Parathyroid adenoma (tissue), 2 donors: ENCODE measurements around the gene ADCYAP1R1.

ENCODE experiments used
- H2AFZ ChIP-seq: fragments of 300-600 bp; sonication (generic); one replicate; pipeline ENCODE4 v1.7.0; 2017; ENCODE audit warnings: antibody characterized with exemption, mild to moderate bottlenecking
- H3K27ac ChIP-seq: fragments of 300-600 bp; sonication (generic); one replicate; pipeline ENCODE4 v1.7.0; 2017
- H3K27me3 ChIP-seq: fragments of 300-600 bp; sonication (generic); one replicate; pipeline ENCODE4 v1.7.0; 2017; ENCODE audit warnings: low read length; ENCODE audit not compliant: control insufficient read depth, insufficient read depth
- H3K36me3 ChIP-seq: fragments of 300-600 bp; sonication (generic); one replicate; pipeline ENCODE4 v1.7.0; 2017; ENCODE audit warnings: low read length; ENCODE audit not compliant: control insufficient read depth, insufficient read depth
- H3K4me1 ChIP-seq: fragments of 300-600 bp; sonication (generic); one replicate; pipeline ENCODE4 v1.7.0; 2017; ENCODE audit warnings: control low read depth
- H3K4me2 ChIP-seq: fragments of 300-600 bp; sonication (generic); one replicate; pipeline ENCODE4 v1.7.0; 2017; ENCODE audit warnings: low read length
- H3K4me3 ChIP-seq: fragments of 300-600 bp; sonication (generic); one replicate; pipeline ENCODE4 v1.7.0; 2017; ENCODE audit warnings: low read depth, low read length
- H3K79me2 ChIP-seq: fragments of 300-600 bp; sonication (generic); one replicate; pipeline ENCODE4 v1.7.0; 2017; ENCODE audit warnings: control low read depth
- H3K9ac ChIP-seq: fragments of 300-600 bp; sonication (generic); one replicate; pipeline ENCODE4 v1.7.0; 2017; ENCODE audit warnings: mild to moderate bottlenecking
- H3K9me3 ChIP-seq: fragments of 300-600 bp; sonication (generic); one replicate; pipeline ENCODE4 v1.7.0; 2017; ENCODE audit warnings: low read length; ENCODE audit not compliant: control insufficient read depth
- TF ChIP-seq, protein P1 (sequence below): fragments of 300-600 bp; sonication (generic); IDR thresholded peaks from one replicate; pipeline ENCODE4 v1.7.0; 2017; ENCODE audit warnings: antibody characterized with exemption, mild to moderate bottlenecking
- donor health status: primary hyperparathyroidism.

Gene ADCYAP1R1

DNA sequence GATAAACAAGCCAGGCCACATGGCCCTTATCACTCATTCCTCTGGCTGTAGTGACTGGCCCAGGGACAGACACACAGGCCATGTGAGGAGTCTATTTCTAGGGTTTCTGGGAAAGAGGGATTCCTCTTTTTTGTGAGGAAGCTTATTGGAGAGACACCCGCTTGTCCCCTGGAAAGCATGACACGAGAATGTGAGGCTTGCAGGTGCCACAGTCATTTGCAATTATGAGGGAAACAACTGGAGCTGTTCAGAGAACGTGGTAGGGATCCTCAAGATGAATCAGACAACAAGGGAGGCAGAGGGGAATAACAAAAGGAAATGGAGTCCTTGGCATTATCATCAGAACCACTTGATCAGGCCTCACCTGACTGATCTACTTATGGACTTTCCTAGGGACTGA is 64.5 kb downstream of the ADCYAP1R1 start:
- Histone ChIP-seq H3K9ac (no peak overlapping the region), H3K9me3 (no peaks in the 10 kb centered on the region), H3K79me2 (no peaks in the 10 kb centered on the region), H3K27ac (no peak overlapping the region), H3K4me2 (no peak overlapping the region), H3K4me3 (no peak overlapping the region), H3K36me3 (no peaks in the 10 kb centered on the region), H3K27me3 (no peaks in the 10 kb centered on the region), H3K4me1 (no peaks in the 10 kb centered on the region), H2AFZ (no peak overlapping the region)
- TF ChIP-seq, protein P1, sequence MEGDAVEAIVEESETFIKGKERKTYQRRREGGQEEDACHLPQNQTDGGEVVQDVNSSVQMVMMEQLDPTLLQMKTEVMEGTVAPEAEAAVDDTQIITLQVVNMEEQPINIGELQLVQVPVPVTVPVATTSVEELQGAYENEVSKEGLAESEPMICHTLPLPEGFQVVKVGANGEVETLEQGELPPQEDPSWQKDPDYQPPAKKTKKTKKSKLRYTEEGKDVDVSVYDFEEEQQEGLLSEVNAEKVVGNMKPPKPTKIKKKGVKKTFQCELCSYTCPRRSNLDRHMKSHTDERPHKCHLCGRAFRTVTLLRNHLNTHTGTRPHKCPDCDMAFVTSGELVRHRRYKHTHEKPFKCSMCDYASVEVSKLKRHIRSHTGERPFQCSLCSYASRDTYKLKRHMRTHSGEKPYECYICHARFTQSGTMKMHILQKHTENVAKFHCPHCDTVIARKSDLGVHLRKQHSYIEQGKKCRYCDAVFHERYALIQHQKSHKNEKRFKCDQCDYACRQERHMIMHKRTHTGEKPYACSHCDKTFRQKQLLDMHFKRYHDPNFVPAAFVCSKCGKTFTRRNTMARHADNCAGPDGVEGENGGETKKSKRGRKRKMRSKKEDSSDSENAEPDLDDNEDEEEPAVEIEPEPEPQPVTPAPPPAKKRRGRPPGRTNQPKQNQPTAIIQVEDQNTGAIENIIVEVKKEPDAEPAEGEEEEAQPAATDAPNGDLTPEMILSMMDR = no peak

DNA sequence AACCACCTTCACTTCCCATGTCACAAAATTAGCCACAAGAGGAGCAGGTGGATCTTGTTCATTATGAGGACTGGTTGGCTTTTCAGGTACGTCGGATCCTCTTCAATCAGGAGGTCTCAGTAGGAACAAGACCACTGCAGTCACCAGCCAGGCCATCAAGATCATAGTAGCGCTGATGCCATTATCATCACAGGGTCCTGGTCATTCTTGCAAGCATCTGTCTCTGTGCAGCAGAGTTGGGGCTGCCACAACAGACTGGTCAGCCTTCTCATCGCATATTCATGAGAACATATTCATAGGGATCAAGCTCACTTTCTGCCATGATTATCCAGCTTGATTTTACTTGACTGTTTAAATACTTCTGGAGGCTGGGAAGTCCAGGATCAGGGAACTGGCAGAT is 67.1 kb downstream of the ADCYAP1R1 start:
- Histone ChIP-seq H3K27ac (no peak overlapping the region), H3K4me3 (no peak overlapping the region), H3K79me2 (no peaks in the 10 kb centered on the region), H3K9me3 (no peaks in the 10 kb centered on the region), H3K9ac (no peak overlapping the region), H3K4me2 (no peak overlapping the region), H3K27me3 (no peaks in the 10 kb centered on the region), H3K36me3 (no peaks in the 10 kb centered on the region), H3K4me1 (no peaks in the 10 kb centered on the region), H2AFZ (no peak overlapping the region)
- TF ChIP-seq, protein P1 = no peak

GRCh38 chr7:31120800-31121513 is 68.8 kb downstream of the ADCYAP1R1 start:
- Histone ChIP-seq H3K4me2 (no peak overlapping the region), H3K27ac (no peak overlapping the region), H3K4me3 (no peak overlapping the region), H3K36me3 (no peaks in the 10 kb centered on the region), H3K9me3 (no peaks in the 10 kb centered on the region), H3K79me2 (no peaks in the 10 kb centered on the region), H2AFZ (no peak overlapping the region), H3K9ac (no peak overlapping the region), H3K27me3 (no peaks in the 10 kb centered on the region), H3K4me1 (no peaks in the 10 kb centered on the region)
- TF ChIP-seq, protein P1 = no peak

DNA sequence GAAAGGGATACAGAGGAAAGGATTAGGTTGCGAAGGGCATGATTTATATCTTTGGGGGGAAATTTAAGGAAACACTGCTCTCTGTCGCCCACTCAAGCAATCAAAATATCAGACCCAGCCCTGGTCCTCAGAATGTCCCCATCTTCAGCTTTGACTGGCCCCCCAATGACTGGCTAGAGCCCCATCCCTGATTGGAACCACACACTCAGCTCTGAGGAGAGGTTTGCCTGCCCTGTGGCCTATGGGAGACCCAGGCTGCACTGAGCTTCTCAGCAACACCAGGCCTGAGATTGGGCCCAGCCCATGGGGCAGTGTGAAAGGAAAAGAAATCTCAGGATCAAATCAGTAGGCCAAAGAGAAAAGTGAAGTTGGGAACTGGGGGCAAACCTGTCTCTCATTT is 69.5 kb downstream of the ADCYAP1R1 start:
- Histone ChIP-seq H3K27me3 (no peaks in the 10 kb centered on the region), H3K36me3 (no peaks in the 10 kb centered on the region), H3K79me2 (no peaks in the 10 kb centered on the region), H3K4me3 (no peak overlapping the region), H3K4me2 (no peak overlapping the region), H3K4me1 (no peaks in the 10 kb centered on the region), H3K9ac (no peak overlapping the region), H2AFZ (no peak overlapping the region), H3K9me3 (no peaks in the 10 kb centered on the region), H3K27ac (no peak overlapping the region)
- TF ChIP-seq, protein P1 = no peak

DNA sequence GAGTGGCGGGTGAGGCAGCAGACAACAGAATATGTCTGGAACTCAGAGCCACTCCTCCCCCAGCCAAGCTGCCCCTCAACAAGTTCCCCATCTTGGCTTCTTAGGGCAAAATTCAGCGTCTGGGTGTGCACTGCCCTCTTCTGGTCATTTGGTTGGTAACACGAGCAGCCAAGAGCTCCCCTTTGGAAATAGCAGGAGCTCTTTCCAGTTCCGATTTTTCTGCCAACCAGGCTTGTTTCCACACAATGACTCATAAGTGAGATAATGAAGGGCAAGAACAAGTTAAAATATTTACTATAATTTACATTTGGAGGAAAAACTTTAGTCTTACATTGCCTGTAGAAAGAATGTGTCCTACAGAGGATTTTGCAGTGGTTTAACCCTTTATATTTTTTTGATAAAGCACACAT is 70.5 kb downstream of the ADCYAP1R1 start:
- H3K27ac ChIP-seq = no peak overlapping the region
- H3K79me2 ChIP-seq = no peaks in the 10 kb centered on the region
- H3K9ac ChIP-seq = no peak overlapping the region
- no peaks in the 10 kb centered on the region for H3K9me3 ChIP-seq
- no peaks in the 10 kb centered on the region for H3K4me1 ChIP-seq
- H2AFZ ChIP-seq = no peak overlapping the region
- H3K36me3 ChIP-seq = no peaks in the 10 kb centered on the region
- H3K27me3 ChIP-seq = no peaks in the 10 kb centered on the region
- TF ChIP-seq, protein P1 = peak; percentile 81
- H3K4me3 ChIP-seq = no peak overlapping the region
- no peak overlapping the region for H3K4me2 ChIP-seq
